HTERT RPE-1 (cell line): Measurements from ENCODE around the gene ZNF710.
"Not testable (repeated sequence)": the region's sequence is repeated elsewhere in the genome, so short reads cannot be mapped to it uniquely, and the experiment has no call there.

Experiments used
- in situ Hi-C: fragments of 300-500 bp; cut with MboI; formaldehyde crosslinking; loops from 4 replicates; pipeline ENCODE4 v1.14.3; 2020; ENCODE audit warnings: low sequenced_read_pairs

Gene ZNF710

GRCh38 chr15:90001062-90001682 lies at the start of gene ZNF710:
ZNF710 (plus strand) TSS chr15:90001324; CDS start chr15:90067138, 65,814 bp downstream.
- in situ Hi-C loops = no loop called here

GRCh38 chr15:89954541-89954940 lies 46.6 kb upstream of the ZNF710 start:
- in situ Hi-C loops = no loop called here

GRCh38 chr15:89955449-89955998 lies 45.6 kb upstream of the ZNF710 start:
- in situ Hi-C loops = not testable (repeated sequence)

- in situ Hi-C loops = no loop called here
Observed at GRCh38 chr15:89958107-89958805, 42.9 kb upstream of the ZNF710 start.

- in situ Hi-C loops = no loop called here
Observed at GRCh38 chr15:89963301-89964231, 37.6 kb upstream of the ZNF710 start.

- in situ Hi-C loops = no loop called here
Observed at GRCh38 chr15:89964232-89964954, 36.7 kb upstream of the ZNF710 start.

GRCh38 chr15:89967881-89968280 lies 33.2 kb upstream of the ZNF710 start:
- in situ Hi-C loops = no loop called here

- in situ Hi-C loops = no loop called here
Observed at GRCh38 chr15:89971592-89971997, 29.5 kb upstream of the ZNF710 start.

GRCh38 chr15:89972085-89972484 lies 29.0 kb upstream of the ZNF710 start:
- in situ Hi-C loops = no loop called here

GRCh38 chr15:89975482-89976245 lies 25.5 kb upstream of the ZNF710 start:
- in situ Hi-C loops = no loop called here

GRCh38 chr15:89976246-89976600 lies 24.9 kb upstream of the ZNF710 start:
- in situ Hi-C loops = no loop called here

- in situ Hi-C loops = not testable (repeated sequence)
Observed at GRCh38 chr15:89977836-89978235, 23.3 kb upstream of the ZNF710 start.

GRCh38 chr15:89978914-89979313 lies 22.2 kb upstream of the ZNF710 start:
- in situ Hi-C loops = no loop called here

GRCh38 chr15:89980896-89981295 lies 20.2 kb upstream of the ZNF710 start:
- in situ Hi-C loops = no loop called here

GRCh38 chr15:89982315-89983055 lies 18.6 kb upstream of the ZNF710 start:
- in situ Hi-C loops = no loop called here

- in situ Hi-C loops = no loop called here
Observed at GRCh38 chr15:89984001-89984400, 17.1 kb upstream of the ZNF710 start.

- in situ Hi-C loops = no loop called here
Observed at GRCh38 chr15:89984421-89985010, 16.6 kb upstream of the ZNF710 start.

GRCh38 chr15:89985111-89985510 lies 16.0 kb upstream of the ZNF710 start:
- in situ Hi-C loops = no loop called here

- in situ Hi-C loops = no loop called here
Observed at GRCh38 chr15:89991312-89991711, 9.8 kb upstream of the ZNF710 start.
